ENCODE data around the gene USP11.

- TF ChIP-seq, protein P1, sequence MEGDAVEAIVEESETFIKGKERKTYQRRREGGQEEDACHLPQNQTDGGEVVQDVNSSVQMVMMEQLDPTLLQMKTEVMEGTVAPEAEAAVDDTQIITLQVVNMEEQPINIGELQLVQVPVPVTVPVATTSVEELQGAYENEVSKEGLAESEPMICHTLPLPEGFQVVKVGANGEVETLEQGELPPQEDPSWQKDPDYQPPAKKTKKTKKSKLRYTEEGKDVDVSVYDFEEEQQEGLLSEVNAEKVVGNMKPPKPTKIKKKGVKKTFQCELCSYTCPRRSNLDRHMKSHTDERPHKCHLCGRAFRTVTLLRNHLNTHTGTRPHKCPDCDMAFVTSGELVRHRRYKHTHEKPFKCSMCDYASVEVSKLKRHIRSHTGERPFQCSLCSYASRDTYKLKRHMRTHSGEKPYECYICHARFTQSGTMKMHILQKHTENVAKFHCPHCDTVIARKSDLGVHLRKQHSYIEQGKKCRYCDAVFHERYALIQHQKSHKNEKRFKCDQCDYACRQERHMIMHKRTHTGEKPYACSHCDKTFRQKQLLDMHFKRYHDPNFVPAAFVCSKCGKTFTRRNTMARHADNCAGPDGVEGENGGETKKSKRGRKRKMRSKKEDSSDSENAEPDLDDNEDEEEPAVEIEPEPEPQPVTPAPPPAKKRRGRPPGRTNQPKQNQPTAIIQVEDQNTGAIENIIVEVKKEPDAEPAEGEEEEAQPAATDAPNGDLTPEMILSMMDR (IDR thresholded peaks at IDR 0.05), result no peak
- no peak for TF ChIP-seq POLR2A (IDR thresholded peaks at IDR 0.05)
Observed at GRCh38 chrX:47247206-47247998, 14.6 kb downstream of the USP11 start.
